Measurements from ENCODE around the gene RBMS1.

RBMS1 gene

GRCh38 chr2:160317181-160318099 lies 176.2 kb downstream of the RBMS1 start:
- Histone ChIP-seq H3K79me2 (ENCODE audit: control insufficient read depth, low read length) (no peaks in the 10 kb centered on the region), H4K20me1 (ENCODE audit: control insufficient read depth, insufficient read depth, low read depth, low read length) (no peaks in the 10 kb centered on the region), H3K4me2 (ENCODE audit: low read length) (no peak overlapping the region), H3K36me3 (ENCODE audit: control insufficient read depth, low read length) (no peaks in the 10 kb centered on the region), H3K9me2 (replicated peaks; ENCODE audit: control insufficient read depth, low read length) (no peaks in the 10 kb centered on the region), H3K9me3 (ENCODE audit: control insufficient read depth, insufficient read depth, low read length) (no peaks in the 10 kb centered on the region), H3K4me1 (ENCODE audit: control insufficient read depth, low read length) (no peaks in the 10 kb centered on the region), H3K27ac (ENCODE audit: low read depth, low read length) (no peak overlapping the region), H3K27me3 (ENCODE audit: control insufficient read depth, low read length) (no peaks in the 10 kb centered on the region), H3F3A (ENCODE audit: control insufficient read depth, insufficient read depth) (no peaks in the 10 kb centered on the region), H3K4me3 (ENCODE audit: low read length) (no peak overlapping the region)
- no peak for TF ChIP-seq CTCF (IDR thresholded peaks at IDR 0.05; ENCODE audit: low read depth, low read length, poor library complexity, severe bottlenecking)
- TF ChIP-seq EZH2phosphoT487 (IDR thresholded peaks at IDR 0.05; ENCODE audit: borderline replicate concordance, low read length), result no peak

DNA sequence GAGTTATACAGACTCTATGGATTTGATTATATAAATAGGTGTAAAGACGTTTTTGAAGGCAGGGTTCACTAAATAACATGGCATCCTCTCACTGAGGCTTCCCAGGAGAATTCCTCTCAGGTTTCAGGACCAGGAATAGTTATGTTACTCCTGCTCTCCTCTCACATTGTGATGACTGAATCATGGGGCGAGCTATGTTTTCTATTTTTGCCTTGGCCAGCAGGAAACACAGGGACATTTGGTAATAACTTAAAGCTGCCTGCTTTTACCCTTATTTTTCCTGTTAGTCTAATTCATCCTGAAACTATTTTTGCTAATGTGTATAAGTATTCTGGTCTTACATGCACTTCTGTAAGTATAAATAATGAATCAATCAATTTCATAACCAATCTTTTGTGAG lies 178.3 kb downstream of the RBMS1 start:
- no peaks in the 10 kb centered on the region for H3F3A ChIP-seq (ENCODE audit: control insufficient read depth, insufficient read depth)
- H3K4me2 ChIP-seq (ENCODE audit: low read length), result no peak overlapping the region
- no peak overlapping the region for H3K4me3 ChIP-seq (ENCODE audit: low read length)
- no peaks in the 10 kb centered on the region for H3K4me1 ChIP-seq (ENCODE audit: control insufficient read depth, low read length)
- H3K27ac ChIP-seq (ENCODE audit: low read depth, low read length), result no peak overlapping the region
- no peaks in the 10 kb centered on the region for H3K36me3 ChIP-seq (ENCODE audit: control insufficient read depth, low read length)
- no peaks in the 10 kb centered on the region for H3K9me2 ChIP-seq (replicated peaks; ENCODE audit: control insufficient read depth, low read length)
- no peaks in the 10 kb centered on the region for H3K9me3 ChIP-seq (ENCODE audit: control insufficient read depth, insufficient read depth, low read length)
- no peaks in the 10 kb centered on the region for H3K79me2 ChIP-seq (ENCODE audit: control insufficient read depth, low read length)
- TF ChIP-seq EZH2phosphoT487 (IDR thresholded peaks at IDR 0.05; ENCODE audit: borderline replicate concordance, low read length), result no peak
- TF ChIP-seq CTCF (IDR thresholded peaks at IDR 0.05; ENCODE audit: low read depth, low read length, poor library complexity, severe bottlenecking), result no peak
- H3K27me3 ChIP-seq (ENCODE audit: control insufficient read depth, low read length), result no peaks in the 10 kb centered on the region
- no peaks in the 10 kb centered on the region for H4K20me1 ChIP-seq (ENCODE audit: control insufficient read depth, insufficient read depth, low read depth, low read length)

DNA sequence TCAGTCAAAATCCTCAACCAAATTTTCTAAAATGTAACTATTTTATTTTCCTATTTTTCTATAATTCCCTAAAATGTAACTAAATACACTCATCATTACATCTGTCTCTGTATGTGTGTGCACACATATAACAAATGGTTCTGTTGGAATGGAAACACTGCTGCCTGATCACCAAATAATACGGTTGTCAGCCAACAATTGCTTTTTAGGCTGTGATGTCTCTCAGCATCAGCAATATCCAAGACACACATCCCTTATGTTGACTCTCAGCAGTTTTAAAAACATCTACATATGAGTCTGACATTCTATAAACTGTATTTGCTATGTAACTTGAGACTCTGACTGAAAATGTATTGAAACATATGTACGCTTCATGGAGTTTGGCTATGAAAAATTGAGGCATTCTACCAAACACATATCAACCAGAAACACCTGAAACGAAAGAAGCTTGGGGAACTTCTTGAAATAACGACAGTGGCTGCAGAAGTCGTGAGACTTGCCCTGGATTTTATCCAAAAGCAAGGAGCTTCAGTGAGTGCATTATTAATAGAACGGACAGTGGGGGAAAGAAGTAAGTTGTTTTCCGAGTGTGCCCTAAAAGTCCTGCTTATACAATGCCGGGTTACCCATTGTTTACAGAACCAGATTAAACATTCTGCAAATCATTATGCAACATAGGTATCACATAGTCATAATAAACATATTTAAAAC lies 183.3 kb downstream of the RBMS1 start:
- Histone ChIP-seq H3K4me3 (ENCODE audit: low read length) (no peak overlapping the region), H3K4me1 (ENCODE audit: control insufficient read depth, low read length) (no peaks in the 10 kb centered on the region), H3K4me2 (ENCODE audit: low read length) (no peak overlapping the region), H3K79me2 (ENCODE audit: control insufficient read depth, low read length) (no peaks in the 10 kb centered on the region), H3K9me2 (replicated peaks; ENCODE audit: control insufficient read depth, low read length) (no peaks in the 10 kb centered on the region), H3K27ac (ENCODE audit: low read depth, low read length) (no peak overlapping the region), H4K20me1 (ENCODE audit: control insufficient read depth, insufficient read depth, low read depth, low read length) (no peaks in the 10 kb centered on the region), H3K36me3 (ENCODE audit: control insufficient read depth, low read length) (no peaks in the 10 kb centered on the region), H3F3A (ENCODE audit: control insufficient read depth, insufficient read depth) (no peaks in the 10 kb centered on the region), H3K9me3 (ENCODE audit: control insufficient read depth, insufficient read depth, low read length) (no peaks in the 10 kb centered on the region), H3K27me3 (ENCODE audit: control insufficient read depth, low read length) (no peaks in the 10 kb centered on the region)
- TF ChIP-seq CTCF (IDR thresholded peaks at IDR 0.05; ENCODE audit: low read depth, low read length, poor library complexity, severe bottlenecking), result no peak
- TF ChIP-seq EZH2phosphoT487 (IDR thresholded peaks at IDR 0.05; ENCODE audit: borderline replicate concordance, low read length), result no peak

Data from DOHH2 (cell line).